Measurements from ENCODE around the gene CITED2. TPM values are rescaled to one million over a fixed set of nuclear protein-coding genes. Genes with fewer than 3 reads are reported as not detected.

Gene CITED2
- total RNA-seq, 1 donor from 2014 or later, result 86.6 TPM

DNA sequence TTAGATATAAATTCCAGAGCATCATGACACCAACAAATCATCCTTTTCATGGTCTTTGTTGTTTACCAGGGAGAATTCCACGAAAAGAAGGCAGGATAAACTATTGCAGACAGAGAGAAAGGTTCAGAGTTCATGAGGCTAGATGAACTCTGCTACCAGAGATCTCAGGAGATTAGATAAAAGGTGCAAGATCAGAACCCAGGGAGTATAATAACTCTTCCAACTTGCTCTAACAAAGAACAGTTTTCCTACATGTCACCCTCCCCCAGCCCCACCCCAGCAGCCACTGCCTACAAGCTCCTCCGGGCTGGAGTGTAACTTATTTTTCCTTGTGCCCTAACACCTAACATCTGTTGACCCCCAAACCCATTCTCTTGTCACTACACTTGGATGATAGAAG lies 13.9 kb upstream of the CITED2 start:
- DNase-seq (ENCODE audit: extremely low read depth, low read depth, low spot score), result no peak

GRCh38 chr6:139386404-139386803 lies 12.0 kb upstream of the CITED2 start:
- no peak for DNase-seq (ENCODE audit: extremely low read depth, low read depth, low spot score)

GRCh38 chr6:139381216-139381865 lies 6.9 kb upstream of the CITED2 start:
- no peak for DNase-seq (ENCODE audit: extremely low read depth, low read depth, low spot score)

- no peak for DNase-seq (ENCODE audit: extremely low read depth, low read depth, low spot score)
These were observed 6.2 kb upstream of the CITED2 start for GRCh38 chr6:139380611-139381010.

- DNase-seq (ENCODE audit: extremely low read depth, low read depth, low spot score), result no peak
These were observed 5.7 kb upstream of the CITED2 start for GRCh38 chr6:139380168-139380567.

GRCh38 chr6:139378882-139379341 lies 4.5 kb upstream of the CITED2 start:
- DNase-seq (ENCODE audit: extremely low read depth, low read depth, low spot score), result no peak

GRCh38 chr6:139378226-139378625 lies 3.8 kb upstream of the CITED2 start:
- no peak for DNase-seq (ENCODE audit: extremely low read depth, low read depth, low spot score)

GRCh38 chr6:139376604-139377218 lies 2.3 kb upstream of the CITED2 start:
- DNase-seq (ENCODE audit: extremely low read depth, low read depth, low spot score), result no peak

DNA sequence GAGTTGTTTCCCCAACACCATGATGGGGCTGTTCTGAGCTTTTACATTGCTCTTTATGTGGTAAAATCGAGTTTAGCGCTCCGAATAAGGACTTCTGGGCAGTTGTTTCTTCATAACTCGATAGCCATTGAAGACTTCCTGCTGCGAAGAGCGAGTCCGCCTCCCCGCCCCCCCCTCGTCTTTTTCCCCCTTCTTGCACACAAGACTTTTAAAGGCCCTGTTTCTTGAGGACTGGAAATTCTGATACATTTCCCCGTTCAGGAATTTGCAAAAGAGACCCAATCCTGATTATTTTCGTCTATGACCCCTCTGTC lies 1.5 kb upstream of the CITED2 start:
- DNase-seq (ENCODE audit: extremely low read depth, low read depth, low spot score), result no peak

- no peak for DNase-seq (ENCODE audit: extremely low read depth, low read depth, low spot score)
These were observed 973 bp upstream of the CITED2 start for GRCh38 chr6:139375226-139376016.

DNA sequence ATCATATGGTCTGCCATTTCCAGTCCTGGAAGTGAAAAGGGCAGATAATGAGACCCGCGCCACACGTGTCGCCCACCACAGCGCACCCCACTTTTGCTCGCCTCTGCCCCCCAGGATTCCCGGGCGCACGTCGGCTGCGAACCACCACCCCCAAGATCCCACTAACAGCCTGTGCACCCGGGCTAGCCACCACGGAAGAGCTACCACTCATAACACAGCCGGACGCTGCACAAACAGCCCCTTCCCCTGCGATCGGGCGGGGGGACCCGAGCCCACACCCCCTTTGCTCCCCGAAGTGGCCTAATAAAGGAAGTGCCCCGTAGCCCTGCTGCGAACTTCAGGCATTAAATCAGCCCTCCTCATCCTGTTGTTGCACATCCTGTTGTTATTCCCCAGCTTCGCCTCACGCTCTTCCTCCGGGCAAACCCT lies 506 bp downstream of the CITED2 start:
- DNase-seq (ENCODE audit: extremely low read depth, low read depth, low spot score), result no peak

- DNase-seq (ENCODE audit: extremely low read depth, low read depth, low spot score), result no peak
These were observed 1.1 kb downstream of the CITED2 start for GRCh38 chr6:139373154-139373927.

DNA sequence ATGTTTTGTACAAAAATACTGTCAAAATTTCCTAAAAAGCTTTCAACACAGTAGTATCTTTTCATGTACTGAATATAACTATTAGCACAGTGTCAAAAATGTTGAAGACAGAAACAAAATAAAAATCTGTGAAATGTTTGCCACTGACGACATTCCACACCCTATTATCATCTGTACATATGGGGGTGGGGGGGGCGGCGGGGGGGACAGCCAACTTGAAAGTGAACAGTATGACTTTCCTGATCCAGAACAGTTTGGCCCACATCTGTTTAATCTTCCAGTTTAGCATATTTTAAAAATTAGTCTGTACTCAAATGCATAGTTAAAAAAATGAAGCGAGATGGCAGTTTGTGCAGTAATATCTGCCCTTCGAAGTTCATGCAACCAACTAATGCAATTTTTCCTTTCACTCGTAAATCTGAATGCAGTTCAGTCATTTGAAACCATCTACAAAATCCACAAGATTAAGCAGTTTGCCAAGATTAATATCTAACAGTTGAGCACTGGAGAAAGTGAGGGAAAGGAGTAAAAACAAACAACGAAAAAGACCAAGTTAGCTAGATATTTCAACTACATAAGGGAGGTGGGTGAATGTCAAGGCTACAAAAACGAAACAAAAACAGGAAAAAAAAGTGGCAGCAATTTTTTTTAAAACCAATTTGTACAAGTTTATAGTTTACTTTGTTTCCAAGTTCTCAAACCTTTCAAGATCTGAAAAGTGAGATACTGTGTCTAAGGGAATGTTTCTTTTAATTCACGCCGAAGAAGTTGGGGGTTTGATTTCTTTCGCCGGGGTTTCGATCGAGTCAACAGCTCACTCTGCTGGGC lies 1.9 kb downstream of the CITED2 start:
- no peak for DNase-seq (ENCODE audit: extremely low read depth, low read depth, low spot score)

GRCh38 chr6:139371421-139372203 lies 2.8 kb downstream of the CITED2 start:
- no peak for DNase-seq (ENCODE audit: extremely low read depth, low read depth, low spot score)

- DNase-seq (ENCODE audit: extremely low read depth, low read depth, low spot score), result no peak
These were observed 3.5 kb downstream of the CITED2 start for GRCh38 chr6:139370999-139371345.

- DNase-seq (ENCODE audit: extremely low read depth, low read depth, low spot score), result no peak
These were observed 4.0 kb downstream of the CITED2 start for GRCh38 chr6:139370283-139370998.

DNA sequence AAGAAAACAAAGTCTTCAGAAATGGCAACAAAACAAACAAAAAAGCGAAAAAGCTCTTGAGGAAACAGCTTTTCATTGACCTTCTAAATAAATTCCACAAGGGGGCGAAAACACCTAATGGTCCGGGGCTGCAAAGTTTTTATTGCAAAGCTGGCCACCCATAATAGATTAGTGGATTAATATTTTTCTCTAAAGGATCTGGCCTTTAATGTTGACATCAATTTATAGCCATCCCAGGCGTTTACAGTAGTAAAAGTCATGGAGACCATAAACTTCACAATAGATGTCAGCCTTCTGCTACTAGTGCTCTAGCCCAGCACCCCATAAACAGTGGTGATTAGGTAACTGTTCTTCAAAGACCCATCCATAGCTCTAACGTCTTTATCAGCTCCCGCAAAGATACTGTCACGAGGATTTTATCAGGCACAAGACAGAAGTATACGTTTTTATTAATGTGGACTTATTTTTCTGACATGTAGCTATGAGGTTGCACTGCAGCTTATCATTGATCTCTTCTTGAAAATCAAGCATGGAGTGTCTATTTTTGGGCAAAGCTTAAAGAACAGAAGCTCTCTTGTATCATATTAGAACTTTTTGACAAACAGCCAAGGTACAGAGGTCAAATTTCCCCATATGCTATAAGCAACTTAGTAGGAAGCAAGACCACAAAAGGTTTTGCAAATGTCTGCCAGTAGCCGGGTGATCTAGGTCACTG lies 4.7 kb downstream of the CITED2 start:
- DNase-seq (ENCODE audit: extremely low read depth, low read depth, low spot score), result no peak

DNA sequence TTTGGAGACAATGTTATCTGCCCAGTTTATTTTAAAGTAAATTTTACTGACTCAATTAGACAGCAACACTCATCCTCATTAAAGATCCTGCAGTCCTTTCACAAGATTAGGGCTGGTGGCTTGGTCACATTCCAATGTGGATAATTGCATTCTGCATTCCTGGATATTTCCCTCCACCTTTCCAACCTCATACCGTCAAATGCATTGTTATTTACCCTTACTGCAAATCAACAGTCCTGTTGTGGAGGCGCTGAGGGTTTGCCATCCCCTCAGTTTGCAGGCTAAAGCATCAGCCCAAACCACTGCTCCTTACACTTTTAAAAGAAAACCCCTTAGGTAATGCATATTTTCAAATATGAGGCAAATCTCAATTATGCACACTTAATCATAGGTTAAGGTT lies 5.4 kb downstream of the CITED2 start:
- no peak for DNase-seq (ENCODE audit: extremely low read depth, low read depth, low spot score)
